ENCODE results near the gene PALD1.

Gene PALD1

GRCh38 chr10:70558871-70559810, 80.6 kb downstream of the PALD1 start:
- DNase-seq, result peak; percentile 21

GRCh38 chr10:70559861-70560260, 81.3 kb downstream of the PALD1 start:
- no peak for DNase-seq

GRCh38 chr10:70560511-70560941, 82.0 kb downstream of the PALD1 start:
- DNase-seq, result no peak

GRCh38 chr10:70561070-70561469, 82.5 kb downstream of the PALD1 start:
- no peak for DNase-seq

- DNase-seq, result no peak
These were observed 83.0 kb downstream of the PALD1 start for GRCh38 chr10:70561558-70561957.

- no peak for DNase-seq
These were observed 83.6 kb downstream of the PALD1 start for GRCh38 chr10:70562036-70562755.

- DNase-seq, result no peak
These were observed 84.7 kb downstream of the PALD1 start for GRCh38 chr10:70563230-70563629.

GRCh38 chr10:70564113-70564725, 85.7 kb downstream of the PALD1 start:
- DNase-seq, result no peak

GRCh38 chr10:70564901-70565351, 86.4 kb downstream of the PALD1 start:
- DNase-seq, result no peak

- no peak for DNase-seq
These were observed 87.3 kb downstream of the PALD1 start for GRCh38 chr10:70565556-70566514.

- DNase-seq, result no peak
These were observed 88.1 kb downstream of the PALD1 start for GRCh38 chr10:70566515-70567290.

GRCh38 chr10:70567603-70568002, 89.0 kb downstream of the PALD1 start:
- DNase-seq, result no peak

- no peak for DNase-seq
These were observed 89.5 kb downstream of the PALD1 start for GRCh38 chr10:70568113-70568512.

- no peak for DNase-seq
These were observed 90.4 kb downstream of the PALD1 start for GRCh38 chr10:70568781-70569495.

GRCh38 chr10:70571236-70571635, 92.7 kb downstream of the PALD1 start:
- DNase-seq, result no peak

GRCh38 chr10:70571636-70572439, 93.3 kb downstream of the PALD1 start:
- no peak for DNase-seq

GRCh38 chr10:70573599-70574506, 95.3 kb downstream of the PALD1 start:
- DNase-seq, result no peak

GRCh38 chr10:70575486-70575873, 96.9 kb downstream of the PALD1 start:
- DNase-seq, result no peak
